Activated T-cell treated with anti-CD3 and anti-CD28 coated beads for 48 hours (primary cell): Measurements from ENCODE around the gene STAT6.

Source experiments
- DNase-seq: peaks from one replicate; pipeline ENCODE4 v3.0.0-alpha.2; 2020; ENCODE audit warnings: low read depth

STAT6 gene

GRCh38 chr12:57047981-57048380, 63.2 kb downstream of the STAT6 start:
- no peak for DNase-seq

GRCh38 chr12:57046947-57047890, 63.9 kb downstream of the STAT6 start:
- DNase-seq, result peak; percentile 56

DNA sequence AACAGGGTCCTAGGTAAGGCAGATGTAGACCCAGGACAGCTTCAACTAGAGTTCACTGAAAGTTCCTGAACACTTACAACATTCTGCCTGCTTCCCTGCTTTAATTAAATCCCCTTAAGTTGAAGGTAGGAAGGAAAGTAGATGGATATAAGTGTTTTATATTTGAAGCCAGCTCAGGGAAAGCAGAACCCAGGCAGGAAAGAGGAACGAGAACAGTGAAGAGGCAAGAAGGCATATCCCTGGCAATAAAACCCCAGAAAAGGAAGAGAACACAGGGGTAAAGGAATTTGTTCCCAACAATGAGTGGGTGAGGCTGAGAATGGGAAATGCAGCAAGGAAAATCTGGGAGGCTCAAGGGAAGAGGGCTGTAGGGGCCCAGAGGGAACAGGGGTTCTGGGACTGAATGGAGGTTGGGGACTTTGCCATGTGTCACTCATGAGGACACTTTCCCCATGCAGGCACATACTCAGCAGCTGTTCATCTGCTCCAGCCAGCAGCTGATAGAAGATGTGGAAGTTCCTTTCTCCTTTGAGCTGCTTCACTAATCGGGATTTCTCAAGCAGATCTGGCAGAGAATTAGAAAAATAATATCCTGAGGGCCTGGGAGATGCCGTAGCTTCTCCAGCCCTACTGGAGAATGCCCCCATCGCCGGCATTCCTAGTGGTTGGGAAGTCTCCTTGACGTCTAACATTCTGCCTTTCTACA, 64.9 kb downstream of the STAT6 start:
- no peak for DNase-seq
